Osteoblast (primary cell): Measurements from ENCODE around the gene VCX3A. TPM values are rescaled to one million over a fixed set of nuclear protein-coding genes. Genes with fewer than 3 reads are reported as not detected.

Source experiments
- DNase-seq: peaks from one replicate; pipeline ENCODE4 v3.0.0; 2011; ENCODE audit warnings: low spot score, mixed read lengths; ENCODE audit not compliant: insufficient read length; ENCODE audit errors: missing footprints
- H2AFZ ChIP-seq: 2 replicates; pipeline ENCODE4 v1.6.0; 2011; ENCODE audit warnings: mild to moderate bottlenecking, low read length
- H3K27ac ChIP-seq: 2 replicates; pipeline ENCODE4 v1.5.1; 2011; ENCODE audit warnings: mild to moderate bottlenecking, low read depth, low read length, moderate library complexity
- H3K27me3 ChIP-seq: 2 replicates; pipeline ENCODE4 v1.6.0; 2012; ENCODE audit warnings: mild to moderate bottlenecking, control low read depth, inconsistent platforms, low read length, moderate library complexity; ENCODE audit not compliant: insufficient read depth
- H3K36me3 ChIP-seq: 2 replicates; pipeline ENCODE4 v1.5.1; 2011; ENCODE audit warnings: mild to moderate bottlenecking, low read length, control low read depth, moderate library complexity; ENCODE audit not compliant: insufficient read depth
- H3K4me1 ChIP-seq: 2 replicates; pipeline ENCODE4 v1.5.1; 2011; ENCODE audit warnings: mild to moderate bottlenecking, low read length, control low read depth, moderate library complexity; ENCODE audit not compliant: insufficient read depth
- H3K4me2 ChIP-seq: 2 replicates; pipeline ENCODE4 v1.6.0; 2011; ENCODE audit warnings: mild to moderate bottlenecking, low read length; ENCODE audit not compliant: insufficient read depth
- H3K4me3 ChIP-seq: fragments of 200-600 bp; sonication (generic); 3 replicates; pipeline ENCODE4 v1.5.1; 2012; ENCODE audit warnings: mild to moderate bottlenecking, low read length, inconsistent platforms; ENCODE audit not compliant: insufficient read depth
- H3K79me2 ChIP-seq: 2 replicates; pipeline ENCODE4 v1.6.0; 2012; ENCODE audit warnings: mild to moderate bottlenecking, low read length, control low read depth, inconsistent platforms; ENCODE audit not compliant: insufficient read depth
- H3K9me3 ChIP-seq: 2 replicates; pipeline ENCODE4 v1.5.1; 2011; ENCODE audit warnings: low read depth, low read length, control low read depth
- H4K20me1 ChIP-seq: 2 replicates; pipeline ENCODE4 v1.6.0; 2012; ENCODE audit warnings: mild to moderate bottlenecking, low read length, control low read depth; ENCODE audit not compliant: insufficient read depth
- total RNA-seq: library from RNA; depleted of rRNA; stranded (reverse); fragments of >200 nt; gene quantifications from 2 replicates; pipeline ENCODE4 v1.2.3, GENCODE V29; 2012
- TF ChIP-seq, protein P1 (sequence below): IDR thresholded peaks from 2 replicates; pipeline ENCODE4 v1.5.1; 2011; ENCODE audit warnings: mild to moderate bottlenecking, low read depth, low read length, moderate library complexity; ENCODE audit errors: extremely low read depth

Gene VCX3A
- total RNA-seq, 1 donor, result not detected

DNA sequence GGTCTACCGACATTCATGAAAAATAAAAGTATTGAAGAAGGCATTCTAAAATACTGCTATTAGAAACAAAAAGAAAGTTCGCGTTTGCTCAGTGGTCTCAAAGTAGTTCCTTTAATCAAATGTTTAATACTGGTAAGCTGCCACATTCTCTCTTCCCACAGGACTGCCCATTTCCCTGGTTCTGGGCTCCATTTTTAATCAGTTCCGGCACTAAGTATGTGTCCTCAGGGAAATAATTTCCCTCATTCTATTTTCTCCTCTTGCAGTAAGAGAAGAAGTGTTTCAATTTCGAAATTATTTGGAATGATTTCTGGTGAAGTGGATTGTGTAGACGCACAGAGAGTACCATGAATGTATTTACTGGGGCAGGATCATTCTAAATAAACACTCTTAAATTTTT is 17.5 kb downstream of the VCX3A start:
- Histone ChIP-seq H3K4me1 (no peaks in the 10 kb centered on the region), H3K9me3 (peaks cover 2% of the 10 kb centered on the region), H3K4me2 (no peak overlapping the region), H3K27ac (no peak overlapping the region), H2AFZ (no peak overlapping the region), H3K36me3 (no peaks in the 10 kb centered on the region), H3K79me2 (no peaks in the 10 kb centered on the region), H3K27me3 (no peaks in the 10 kb centered on the region), H4K20me1 (no peaks in the 10 kb centered on the region), H3K4me3 (no peak overlapping the region)
- no peak for DNase-seq
- TF ChIP-seq, protein P1, sequence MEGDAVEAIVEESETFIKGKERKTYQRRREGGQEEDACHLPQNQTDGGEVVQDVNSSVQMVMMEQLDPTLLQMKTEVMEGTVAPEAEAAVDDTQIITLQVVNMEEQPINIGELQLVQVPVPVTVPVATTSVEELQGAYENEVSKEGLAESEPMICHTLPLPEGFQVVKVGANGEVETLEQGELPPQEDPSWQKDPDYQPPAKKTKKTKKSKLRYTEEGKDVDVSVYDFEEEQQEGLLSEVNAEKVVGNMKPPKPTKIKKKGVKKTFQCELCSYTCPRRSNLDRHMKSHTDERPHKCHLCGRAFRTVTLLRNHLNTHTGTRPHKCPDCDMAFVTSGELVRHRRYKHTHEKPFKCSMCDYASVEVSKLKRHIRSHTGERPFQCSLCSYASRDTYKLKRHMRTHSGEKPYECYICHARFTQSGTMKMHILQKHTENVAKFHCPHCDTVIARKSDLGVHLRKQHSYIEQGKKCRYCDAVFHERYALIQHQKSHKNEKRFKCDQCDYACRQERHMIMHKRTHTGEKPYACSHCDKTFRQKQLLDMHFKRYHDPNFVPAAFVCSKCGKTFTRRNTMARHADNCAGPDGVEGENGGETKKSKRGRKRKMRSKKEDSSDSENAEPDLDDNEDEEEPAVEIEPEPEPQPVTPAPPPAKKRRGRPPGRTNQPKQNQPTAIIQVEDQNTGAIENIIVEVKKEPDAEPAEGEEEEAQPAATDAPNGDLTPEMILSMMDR, result no peak

DNA sequence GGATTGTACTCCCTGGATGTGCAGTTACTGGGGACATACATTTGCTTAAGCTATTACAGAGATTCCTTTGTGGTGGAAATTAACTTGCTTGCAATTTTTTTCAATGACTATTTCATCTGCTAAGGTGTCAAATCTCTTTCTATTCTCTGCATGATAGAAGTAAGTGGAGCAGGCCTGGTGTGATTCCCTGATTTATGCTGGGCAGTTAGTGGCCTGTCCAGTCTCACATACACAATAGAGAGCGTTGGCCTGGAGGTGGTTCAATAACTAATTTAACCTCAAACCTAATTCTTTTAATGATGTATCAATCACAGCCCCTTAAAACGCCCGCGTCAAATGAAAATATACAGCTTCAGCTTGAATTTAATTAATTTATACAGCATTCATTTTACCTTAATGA is 28.5 kb downstream of the VCX3A start:
- TF ChIP-seq, protein P1, result no peak
- no peaks in the 10 kb centered on the region for H3K79me2 ChIP-seq
- H3K4me3 ChIP-seq, result no peak overlapping the region
- H3K36me3 ChIP-seq, result no peaks in the 10 kb centered on the region
- H4K20me1 ChIP-seq, result no peaks in the 10 kb centered on the region
- no peaks in the 10 kb centered on the region for H3K27me3 ChIP-seq
- no peak for DNase-seq
- no peak overlapping the region for H2AFZ ChIP-seq
- H3K27ac ChIP-seq, result no peak overlapping the region
- no peaks in the 10 kb centered on the region for H3K9me3 ChIP-seq
- no peak overlapping the region for H3K4me2 ChIP-seq
- no peaks in the 10 kb centered on the region for H3K4me1 ChIP-seq

DNA sequence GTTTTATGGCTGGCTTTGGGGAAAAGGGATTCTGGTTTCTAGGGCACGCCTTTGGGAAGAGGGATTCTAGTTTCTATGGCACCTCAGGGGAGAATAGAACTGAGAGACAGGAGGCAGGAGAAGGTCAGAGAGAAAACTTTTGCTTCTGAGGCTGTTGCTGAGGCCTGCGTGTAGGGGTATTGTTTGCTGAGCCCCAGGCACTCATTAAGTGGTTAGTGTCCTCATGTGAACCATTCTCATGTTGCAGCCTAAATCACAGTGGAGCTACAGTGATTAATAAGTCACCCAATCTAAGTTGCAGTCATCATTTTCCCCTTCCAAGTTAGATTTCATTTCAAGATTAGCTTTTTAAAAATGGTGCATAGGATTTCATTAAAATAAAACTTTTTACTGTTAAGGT is 29.0 kb downstream of the VCX3A start:
- Histone ChIP-seq H3K79me2 (no peaks in the 10 kb centered on the region), H2AFZ (no peak overlapping the region), H3K36me3 (no peaks in the 10 kb centered on the region), H3K4me2 (no peak overlapping the region), H3K9me3 (no peaks in the 10 kb centered on the region), H3K27me3 (no peaks in the 10 kb centered on the region), H3K4me3 (no peak overlapping the region), H4K20me1 (no peaks in the 10 kb centered on the region), H3K27ac (no peak overlapping the region), H3K4me1 (no peaks in the 10 kb centered on the region)
- TF ChIP-seq, protein P1, result no peak
- DNase-seq, result no peak

DNA sequence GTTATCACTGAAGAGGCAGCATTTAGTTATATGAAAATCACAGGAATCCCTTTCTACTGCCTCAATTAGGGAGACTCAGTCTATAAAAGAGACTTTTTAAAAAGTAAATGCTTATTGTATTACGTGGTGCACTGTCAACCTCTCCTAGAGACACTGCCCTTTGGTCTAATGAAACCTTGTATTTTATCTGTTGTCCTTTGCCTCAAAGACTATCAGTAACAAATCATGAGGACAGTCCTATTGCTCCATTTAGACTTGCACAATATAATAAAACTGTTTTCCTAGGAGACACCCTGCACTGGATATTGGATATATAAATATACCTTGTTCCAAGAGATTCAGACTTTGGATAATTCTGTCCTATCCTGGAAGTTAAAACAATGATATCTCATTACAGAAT is 34.2 kb downstream of the VCX3A start:
- Histone ChIP-seq H4K20me1 (no peaks in the 10 kb centered on the region), H3K27ac (no peak overlapping the region), H3K27me3 (no peaks in the 10 kb centered on the region), H3K36me3 (no peaks in the 10 kb centered on the region), H2AFZ (no peak overlapping the region), H3K4me1 (no peaks in the 10 kb centered on the region), H3K4me3 (no peak overlapping the region), H3K9me3 (no peaks in the 10 kb centered on the region), H3K79me2 (no peaks in the 10 kb centered on the region), H3K4me2 (no peak overlapping the region)
- TF ChIP-seq, protein P1, result no peak
- no peak for DNase-seq
